MV-4-11 (cell line): ENCODE measurements around the gene C8G.

ENCODE experiments used
- DNase-seq: peaks from one replicate; lab custom pipeline; 2025; lab: John Stamatoyannopoulos, UW

C8G gene

DNA sequence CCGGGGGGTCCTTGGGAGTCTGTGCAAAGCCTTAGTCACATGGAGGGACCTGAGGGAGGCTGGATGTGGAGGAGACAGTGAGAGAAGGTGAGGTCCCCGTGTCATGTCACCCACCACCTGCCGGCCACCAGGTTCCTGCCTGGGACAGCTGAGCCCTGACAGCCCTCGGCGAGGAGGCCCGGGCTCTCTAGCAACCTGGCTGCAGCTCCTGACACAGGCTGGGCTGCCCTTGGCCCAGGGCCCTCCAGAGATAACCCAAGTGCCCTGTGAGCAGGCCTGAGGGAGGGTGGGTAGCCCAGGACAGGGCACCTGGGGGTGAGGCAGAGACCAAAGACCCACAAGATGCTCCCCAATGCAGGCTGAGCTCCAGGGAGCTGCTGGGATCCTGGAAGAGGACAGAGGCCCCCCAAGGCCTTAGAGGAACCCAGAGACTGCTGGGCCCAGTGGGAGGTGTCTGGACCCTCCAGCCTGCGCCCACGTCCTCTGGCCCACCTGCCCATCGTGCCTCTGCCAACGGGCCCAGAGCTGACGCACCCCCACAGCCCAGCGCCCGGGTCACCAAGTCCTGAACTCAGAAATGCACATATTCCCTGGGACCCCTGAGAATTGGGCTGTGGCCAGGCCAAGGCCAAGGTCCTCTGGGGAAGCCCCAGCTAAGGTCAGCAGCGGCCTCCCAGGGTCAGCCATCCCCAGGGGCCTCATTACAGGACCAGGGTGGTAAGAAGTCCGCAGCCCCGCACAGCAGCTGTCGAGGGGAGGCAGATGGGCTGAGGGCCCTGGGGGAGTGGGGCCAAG, 23.5 kb downstream of the C8G start:
- DNase-seq: no peak

DNA sequence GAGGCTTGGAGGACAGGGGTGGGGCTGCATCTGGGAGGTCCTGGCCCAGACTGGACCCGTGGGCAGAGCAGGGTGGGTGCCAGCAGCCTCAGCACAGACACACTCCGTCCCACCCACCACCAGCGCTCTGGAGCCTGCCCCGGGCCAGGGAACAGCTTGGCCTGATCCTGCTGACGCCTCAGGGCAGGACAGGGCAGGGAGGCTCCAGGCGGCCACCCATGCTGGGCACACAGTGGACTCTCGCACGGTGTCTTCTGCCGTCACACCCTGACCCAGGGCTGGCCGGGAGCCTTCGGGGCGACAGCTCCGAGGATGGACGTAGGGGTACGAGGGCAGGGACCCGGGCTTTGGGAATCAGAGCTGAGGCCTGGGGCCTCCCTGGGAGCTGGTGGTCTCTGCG, 24.1 kb downstream of the C8G start:
- no peak for DNase-seq

GRCh38 chr9:136969774-136970173, 24.7 kb downstream of the C8G start:
- no peak for DNase-seq

GRCh38 chr9:136970361-136970760, 25.3 kb downstream of the C8G start:
- no peak for DNase-seq

DNA sequence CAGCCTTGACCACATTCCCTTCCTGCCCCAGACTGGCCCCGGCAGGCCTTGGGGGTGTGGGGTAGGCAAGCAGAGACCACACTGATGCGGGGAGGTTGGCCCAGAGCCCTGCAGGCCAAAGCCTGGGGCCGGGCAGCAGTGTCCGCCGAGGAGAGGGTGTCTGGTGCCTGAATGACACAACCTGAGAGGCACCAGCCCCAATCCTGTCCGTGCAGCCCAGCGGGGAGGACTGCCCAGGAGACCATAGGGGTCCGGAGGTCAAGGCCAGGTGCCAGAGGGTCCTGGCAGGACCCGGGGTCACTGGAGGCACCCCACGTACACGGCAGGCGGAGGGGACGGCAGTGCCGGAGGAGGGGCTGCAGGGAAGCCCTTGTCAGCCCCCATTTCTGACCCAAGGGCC, 26.7 kb downstream of the C8G start:
- no peak for DNase-seq

- DNase-seq: no peak
Measured at GRCh38 chr9:136972335-136972734, 27.3 kb downstream of the C8G start.

DNA sequence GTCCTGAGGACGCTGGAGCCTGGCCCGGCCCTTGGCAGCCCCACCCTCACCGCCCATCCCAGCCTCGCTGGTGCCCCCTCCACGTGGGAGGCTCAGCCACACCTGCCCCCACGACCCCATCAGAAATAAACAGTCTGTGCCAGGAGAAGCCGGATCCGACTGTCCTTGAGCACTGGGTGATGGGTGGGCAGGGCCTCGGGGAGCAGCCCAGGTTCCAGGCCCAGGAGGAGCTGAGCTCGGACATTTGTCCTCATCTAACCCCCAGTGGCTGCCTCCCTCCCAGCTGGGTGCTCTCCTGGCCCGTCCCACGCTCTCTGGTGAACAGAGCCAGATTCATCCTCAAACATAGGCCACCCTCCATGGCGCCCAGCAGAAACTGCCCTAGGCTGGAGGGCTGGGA, 27.7 kb downstream of the C8G start:
- no peak for DNase-seq

GRCh38 chr9:136973618-136974617, 28.9 kb downstream of the C8G start:
- DNase-seq: no peak

DNA sequence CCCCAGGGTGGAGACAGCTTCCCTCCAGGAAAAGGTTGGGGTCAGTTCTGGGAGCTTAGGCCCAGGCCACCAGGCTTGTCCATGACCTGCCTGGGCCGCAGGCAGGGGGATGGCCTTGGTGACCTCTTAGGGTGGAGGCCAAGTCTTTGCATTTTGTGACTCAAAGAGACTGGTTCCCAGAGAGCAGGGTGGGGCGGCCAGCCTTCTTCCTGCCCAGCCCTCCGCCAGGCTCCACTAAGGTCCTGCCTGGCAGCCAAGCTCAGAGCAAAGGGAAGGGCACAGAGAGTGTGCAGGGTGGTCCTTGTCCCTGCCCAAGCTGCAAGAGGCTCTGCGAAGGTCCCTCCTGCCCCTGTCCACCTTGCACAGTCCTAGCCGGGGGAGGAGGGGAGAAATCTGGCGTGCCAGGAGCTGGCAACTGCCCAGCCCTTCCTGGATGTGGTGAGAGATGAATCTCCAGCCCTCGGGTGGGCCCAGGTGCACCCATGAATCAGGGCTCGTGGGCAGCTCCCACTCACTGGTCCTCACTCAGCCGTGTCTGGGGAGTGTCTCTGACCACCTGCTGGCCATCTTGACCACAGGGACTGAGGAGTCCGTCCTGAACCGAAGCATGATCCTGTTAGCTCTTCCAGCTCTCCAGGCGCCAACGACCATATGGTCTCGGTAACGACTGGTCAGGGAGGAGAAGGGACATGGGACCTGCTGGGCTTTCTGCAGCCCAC, 29.9 kb downstream of the C8G start:
- no peak for DNase-seq

GRCh38 chr9:136975644-136976043, 30.6 kb downstream of the C8G start:
- DNase-seq: peak; percentile 25

GRCh38 chr9:136977223-136977622, 32.2 kb downstream of the C8G start, which contains the start of gene PTGDS:
TSS of gene PTGDS (plus strand) at chr9:136977504. CDS start at chr9:136977579, 75 bp downstream.
- DNase-seq: no peak

GRCh38 chr9:136977649-136978072, 32.6 kb downstream of the C8G start:
- no peak for DNase-seq

DNA sequence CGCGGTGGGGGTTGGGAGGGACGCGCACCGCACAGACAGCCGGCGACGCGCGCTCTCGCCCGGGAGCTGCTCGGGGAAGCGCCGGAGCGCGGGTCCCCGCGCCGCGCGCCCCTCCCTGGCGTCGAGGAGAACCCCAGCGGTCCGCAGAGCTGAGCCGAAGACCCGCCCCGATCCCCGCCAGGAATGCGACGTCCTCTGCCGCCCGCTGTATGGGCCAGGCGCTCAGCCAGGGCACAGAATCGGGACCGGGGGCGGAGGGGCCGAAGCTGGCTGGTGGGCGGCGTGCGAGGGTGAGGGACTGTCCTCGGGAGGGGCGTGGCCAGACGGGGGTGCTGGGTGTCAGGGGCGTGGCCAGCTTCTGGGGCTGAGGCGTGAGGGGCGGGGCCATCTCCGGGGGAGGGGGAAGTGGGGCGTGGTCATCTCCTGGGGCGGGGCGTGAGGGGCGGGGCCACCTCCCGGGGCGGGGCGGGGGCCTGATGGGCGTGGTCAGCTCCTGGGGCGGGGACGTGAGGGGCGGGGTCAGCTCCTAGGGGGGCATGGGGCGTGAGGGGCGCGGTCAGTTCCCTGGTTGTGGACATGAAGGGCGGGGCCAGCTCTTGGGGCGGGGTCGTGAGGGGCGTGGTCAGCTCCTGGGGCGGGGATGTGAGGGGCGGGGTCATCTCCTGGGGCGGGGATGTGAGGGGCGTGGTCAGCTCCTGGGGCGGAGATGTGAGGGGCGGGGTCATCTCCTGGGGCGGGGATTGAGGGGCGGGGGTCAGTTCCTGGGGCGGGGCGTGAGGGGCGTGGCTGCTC, 33.2 kb downstream of the C8G start:
- peak; percentile 24 for DNase-seq

DNA sequence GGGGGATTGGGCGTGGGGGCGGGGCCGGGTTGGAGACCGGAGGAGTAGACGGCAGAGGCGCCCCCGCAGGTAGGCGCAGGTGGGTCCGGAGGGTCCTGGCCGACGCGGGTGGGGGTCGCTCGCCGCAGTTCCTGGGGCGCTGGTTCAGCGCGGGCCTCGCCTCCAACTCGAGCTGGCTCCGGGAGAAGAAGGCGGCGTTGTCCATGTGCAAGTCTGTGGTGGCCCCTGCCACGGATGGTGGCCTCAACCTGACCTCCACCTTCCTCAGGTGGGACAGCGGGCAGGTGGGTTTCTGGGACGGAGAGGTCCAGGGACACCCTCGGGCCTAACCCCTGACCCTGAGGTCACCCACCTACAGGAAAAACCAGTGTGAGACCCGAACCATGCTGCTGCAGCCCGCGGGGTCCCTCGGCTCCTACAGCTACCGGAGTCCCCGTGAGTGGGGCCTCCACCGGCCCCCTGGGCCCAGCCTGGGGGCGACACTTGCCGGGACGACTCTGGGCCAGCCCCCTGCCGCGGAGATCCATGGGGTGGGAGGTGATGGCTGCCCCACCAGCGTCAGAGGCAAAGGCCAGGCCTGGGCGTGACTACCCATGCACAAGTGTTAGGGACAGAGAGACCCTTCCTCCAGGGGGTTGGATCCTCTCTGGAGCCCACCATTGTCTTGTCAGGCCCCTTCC, 34.0 kb downstream of the C8G start:
- DNase-seq: no peak

DNA sequence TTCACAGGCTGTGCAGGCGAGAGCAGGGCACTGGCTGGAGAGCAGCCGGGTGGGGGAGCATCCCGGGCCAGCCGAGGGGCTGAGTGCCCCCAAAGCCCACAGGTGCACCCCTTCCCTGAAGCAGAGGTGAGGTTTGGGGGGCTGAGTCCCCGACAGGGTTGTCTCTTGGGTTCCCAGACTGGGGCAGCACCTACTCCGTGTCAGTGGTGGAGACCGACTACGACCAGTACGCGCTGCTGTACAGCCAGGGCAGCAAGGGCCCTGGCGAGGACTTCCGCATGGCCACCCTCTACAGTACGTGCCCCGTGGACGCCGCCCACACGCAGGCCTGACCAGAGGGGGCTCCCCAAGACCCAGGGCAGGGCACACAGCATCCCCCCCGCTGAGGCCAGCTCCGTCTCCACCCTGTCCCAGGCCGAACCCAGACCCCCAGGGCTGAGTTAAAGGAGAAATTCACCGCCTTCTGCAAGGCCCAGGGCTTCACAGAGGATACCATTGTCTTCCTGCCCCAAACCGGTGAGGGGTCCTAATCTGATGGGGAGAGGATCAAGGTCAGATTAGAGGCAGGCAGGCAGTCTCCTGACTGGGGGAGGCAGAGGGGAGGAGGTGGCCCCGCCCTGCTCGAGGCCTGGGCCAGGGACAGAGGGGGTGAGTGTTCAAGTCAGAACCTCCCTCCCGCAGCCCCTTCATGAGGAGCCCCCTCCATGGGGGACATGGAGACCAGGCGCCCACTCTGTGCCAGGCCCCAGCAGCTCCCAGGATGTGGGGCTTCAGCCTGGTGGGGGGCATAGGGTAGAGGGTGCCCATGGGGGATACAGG, 34.9 kb downstream of the C8G start:
- DNase-seq: no peak

- no peak for DNase-seq
Measured at GRCh38 chr9:136980669-136981478, 35.8 kb downstream of the C8G start.

DNA sequence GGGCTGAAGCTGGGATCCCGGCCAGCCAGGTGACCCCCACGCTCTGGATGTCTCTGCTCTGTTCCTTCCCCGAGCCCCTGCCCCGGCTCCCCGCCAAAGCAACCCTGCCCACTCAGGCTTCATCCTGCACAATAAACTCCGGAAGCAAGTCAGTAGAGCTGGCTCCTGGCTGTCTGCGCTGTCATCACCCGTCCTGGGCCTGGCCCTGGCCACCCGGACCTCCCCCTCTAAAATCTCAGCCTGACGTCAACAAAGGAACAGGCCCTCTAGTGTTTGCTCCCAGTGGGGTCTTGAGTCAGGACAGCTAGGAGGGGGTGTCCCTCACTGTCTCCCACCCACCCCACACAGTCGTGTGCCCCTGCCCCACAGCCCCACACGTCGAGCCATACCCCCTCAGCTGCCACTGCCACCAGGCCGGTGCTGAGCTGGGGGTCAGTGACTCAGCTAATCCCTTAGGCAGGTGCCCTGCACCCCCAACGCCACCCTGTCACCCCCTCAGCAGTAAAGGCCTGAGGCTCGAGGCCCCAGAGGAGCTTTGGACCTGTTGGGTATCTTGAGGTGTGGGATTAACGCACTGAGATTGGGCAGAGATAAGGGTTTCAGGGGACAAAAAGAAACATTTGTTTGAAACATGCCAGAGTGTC, 36.7 kb downstream of the C8G start:
- no peak for DNase-seq

DNA sequence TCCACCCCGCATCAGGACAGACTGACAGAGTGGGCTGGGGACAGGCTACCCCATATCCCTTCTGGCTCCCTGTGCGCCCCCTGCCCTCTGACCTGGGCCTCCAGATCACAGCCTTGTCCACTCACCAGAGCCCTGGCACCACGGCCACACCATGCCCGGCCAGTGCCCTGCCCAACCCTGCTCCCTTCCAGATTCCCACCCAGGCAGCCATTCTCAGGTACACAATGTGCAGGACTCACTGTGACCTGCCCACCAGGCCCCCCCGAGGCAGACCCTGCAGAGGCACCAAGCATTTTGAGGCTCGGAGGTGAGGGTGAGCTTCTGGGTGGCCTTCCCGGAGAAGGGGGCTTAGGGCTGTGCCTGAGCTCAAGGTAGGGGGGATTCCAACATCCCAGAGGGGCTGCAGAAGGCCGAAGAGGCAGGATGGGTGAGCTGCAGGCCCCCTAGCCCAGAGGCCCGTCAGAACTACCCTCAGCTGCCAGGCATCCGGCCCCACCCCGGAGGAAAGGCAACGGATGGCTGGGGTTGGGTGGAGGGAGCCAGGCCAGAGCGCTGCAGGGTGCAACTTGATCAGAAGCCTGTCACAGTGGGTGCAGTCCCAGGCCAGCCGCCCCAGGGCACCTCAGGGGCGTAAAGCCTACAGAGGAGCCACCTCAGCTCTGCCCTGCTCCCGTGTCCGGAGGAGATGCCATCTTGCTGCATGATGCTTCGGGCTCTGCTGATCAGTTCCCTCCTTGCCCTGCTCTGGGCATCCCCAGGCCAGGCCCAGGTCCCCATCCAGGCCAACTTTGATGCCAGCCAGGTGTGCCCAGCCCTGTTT, 37.4 kb downstream of the C8G start, which contains the start of gene LCNL1:
Gene LCNL1, plus strand, starts transcription at position 762 of the 820 bp plus-strand sequence. CDS start 594 bp downstream, outside the sequence.
- DNase-seq: no peak
